ENCODE measurements around the gene TEX35. TPM values are rescaled to one million over a fixed set of nuclear protein-coding genes. Genes with fewer than 3 reads are reported as not detected.

TEX35 gene
- polyA plus RNA-seq, 1 donor (not counting 4 experiments of a cell fraction or from before 2014, with no cell fraction given): 0.18 TPM

DNA sequence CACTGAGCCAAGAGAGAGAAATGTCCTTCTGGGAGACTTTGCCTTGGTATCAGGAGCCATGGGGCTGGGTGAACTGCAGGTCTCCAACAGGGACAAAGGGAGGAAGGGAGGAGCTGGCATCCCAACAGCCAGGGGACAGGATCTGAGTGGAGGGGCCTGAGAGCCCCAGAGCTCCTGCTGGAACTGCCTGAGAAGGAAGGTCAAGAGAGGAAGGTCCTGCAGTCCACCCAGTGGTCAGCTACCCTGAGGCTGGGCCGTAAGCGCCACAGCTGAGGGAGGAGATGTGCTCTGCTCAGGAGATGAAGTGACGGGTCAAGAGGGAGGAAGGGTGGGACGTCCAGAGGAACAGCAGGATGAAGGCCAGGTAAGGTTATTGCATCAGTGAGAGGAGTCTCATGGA lies 8.6 kb upstream of the TEX35 start:
- TF ChIP-seq, protein P1, sequence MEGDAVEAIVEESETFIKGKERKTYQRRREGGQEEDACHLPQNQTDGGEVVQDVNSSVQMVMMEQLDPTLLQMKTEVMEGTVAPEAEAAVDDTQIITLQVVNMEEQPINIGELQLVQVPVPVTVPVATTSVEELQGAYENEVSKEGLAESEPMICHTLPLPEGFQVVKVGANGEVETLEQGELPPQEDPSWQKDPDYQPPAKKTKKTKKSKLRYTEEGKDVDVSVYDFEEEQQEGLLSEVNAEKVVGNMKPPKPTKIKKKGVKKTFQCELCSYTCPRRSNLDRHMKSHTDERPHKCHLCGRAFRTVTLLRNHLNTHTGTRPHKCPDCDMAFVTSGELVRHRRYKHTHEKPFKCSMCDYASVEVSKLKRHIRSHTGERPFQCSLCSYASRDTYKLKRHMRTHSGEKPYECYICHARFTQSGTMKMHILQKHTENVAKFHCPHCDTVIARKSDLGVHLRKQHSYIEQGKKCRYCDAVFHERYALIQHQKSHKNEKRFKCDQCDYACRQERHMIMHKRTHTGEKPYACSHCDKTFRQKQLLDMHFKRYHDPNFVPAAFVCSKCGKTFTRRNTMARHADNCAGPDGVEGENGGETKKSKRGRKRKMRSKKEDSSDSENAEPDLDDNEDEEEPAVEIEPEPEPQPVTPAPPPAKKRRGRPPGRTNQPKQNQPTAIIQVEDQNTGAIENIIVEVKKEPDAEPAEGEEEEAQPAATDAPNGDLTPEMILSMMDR (optimal IDR thresholded peaks at IDR 0.05 in 1 of 3, IDR thresholded peaks at IDR 0.05 in 1 of 3, conservative IDR thresholded peaks at IDR 0.05 in 1 of 3; ENCODE audit: extremely low read depth in 1 of 3, insufficient read depth in 2 of 3, low read length in 3 of 3): no peak
- no peak for TF ChIP-seq EZH2 (IDR thresholded peaks at IDR 0.05; ENCODE audit: low read length)
- H4K20me1 ChIP-seq (ENCODE audit: control insufficient read depth, extremely low read depth, insufficient read depth, low read length): no peaks in the 10 kb centered on the region
- peaks cover 3% of the 10 kb centered on the region for H3K9me1 ChIP-seq (ENCODE audit: control insufficient read depth, extremely low read depth, insufficient read depth, low read length)
- DNase-seq (ENCODE audit: low read depth, low spot score) (no peak), FAIRE-seq (no peak)
- H3K79me2 ChIP-seq (ENCODE audit: control insufficient read depth, insufficient read depth, low read length): no peaks in the 10 kb centered on the region
- H3K4me2 ChIP-seq (ENCODE audit: control insufficient read depth, extremely low read depth, insufficient read depth, low read depth, low read length): no peak overlapping the region
- no peak overlapping the region for H3K4me3 ChIP-seq (ENCODE audit: control insufficient read depth in 2 of 3, extremely low read depth in 1 of 3, insufficient read depth in 2 of 3, low read depth in 1 of 3, low read length in 3 of 3)
- no peaks in the 10 kb centered on the region for H3K9me3 ChIP-seq (ENCODE audit: control insufficient read depth, low read depth, low read length)
- no peak overlapping the region for H3K27ac ChIP-seq (ENCODE audit: control insufficient read depth, insufficient read depth, low read length)
- dilution Hi-C loops (cut with MboI; ENCODE audit: extremely low pct_ligation_motif_present, low sequenced_read_pairs): no loop called here
- H3K4me1 ChIP-seq (ENCODE audit: control insufficient read depth, extremely low read depth, insufficient read depth, low read length): peaks cover 13% of the 10 kb centered on the region
- no peak overlapping the region for H3K9ac ChIP-seq (ENCODE audit: control insufficient read depth, extremely low read depth, insufficient read depth, low read length)
- no peak overlapping the region for H2AFZ ChIP-seq (ENCODE audit: control insufficient read depth, low read length)
- no peaks in the 10 kb centered on the region for H3K36me3 ChIP-seq (ENCODE audit: control insufficient read depth in 2 of 2, extremely low read depth in 1 of 2, insufficient read depth in 2 of 2, low read length in 2 of 2)
- H3K27me3 ChIP-seq (ENCODE audit: control insufficient read depth, extremely low read depth, insufficient read depth, low read length): no peaks in the 10 kb centered on the region

DNA sequence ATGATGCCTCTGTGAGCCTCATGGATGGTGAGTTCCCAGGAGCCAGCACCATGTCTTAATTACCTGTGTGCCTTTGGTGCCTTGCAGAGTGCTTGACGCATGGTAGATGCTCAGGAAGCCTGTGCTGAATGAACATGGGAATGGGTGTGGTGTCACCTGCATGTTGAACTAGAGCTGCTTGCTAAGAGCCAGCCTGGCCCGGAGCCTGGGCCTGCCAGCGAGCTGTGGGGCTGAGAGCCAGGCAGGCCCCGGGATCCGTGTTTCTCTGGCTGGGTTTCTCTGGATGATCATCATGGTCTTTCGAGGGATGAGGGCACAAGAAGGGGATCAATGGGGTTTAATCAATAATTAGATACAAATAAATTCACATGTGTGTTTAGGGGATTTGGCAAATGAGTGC lies 6.7 kb upstream of the TEX35 start:
- no peak for FAIRE-seq
- no peaks in the 10 kb centered on the region for H3K79me2 ChIP-seq (ENCODE audit: control insufficient read depth, insufficient read depth, low read length)
- no peak for TF ChIP-seq EZH2 (IDR thresholded peaks at IDR 0.05; ENCODE audit: low read length)
- TF ChIP-seq, protein P1 (optimal IDR thresholded peaks at IDR 0.05 in 1 of 3, IDR thresholded peaks at IDR 0.05 in 1 of 3, conservative IDR thresholded peaks at IDR 0.05 in 1 of 3; ENCODE audit: extremely low read depth in 1 of 3, insufficient read depth in 2 of 3, low read length in 3 of 3): no peak
- no peak overlapping the region for H2AFZ ChIP-seq (ENCODE audit: control insufficient read depth, low read length)
- H3K9ac ChIP-seq (ENCODE audit: control insufficient read depth, extremely low read depth, insufficient read depth, low read length): no peak overlapping the region
- no peak for DNase-seq (ENCODE audit: low read depth, low spot score)
- no peaks in the 10 kb centered on the region for H4K20me1 ChIP-seq (ENCODE audit: control insufficient read depth, extremely low read depth, insufficient read depth, low read length)
- H3K27ac ChIP-seq (ENCODE audit: control insufficient read depth, insufficient read depth, low read length): no peak overlapping the region
- dilution Hi-C loops (cut with MboI; ENCODE audit: extremely low pct_ligation_motif_present, low sequenced_read_pairs): no loop called here
- H3K36me3 ChIP-seq (ENCODE audit: control insufficient read depth in 2 of 2, extremely low read depth in 1 of 2, insufficient read depth in 2 of 2, low read length in 2 of 2): no peaks in the 10 kb centered on the region
- H3K9me1 ChIP-seq (ENCODE audit: control insufficient read depth, extremely low read depth, insufficient read depth, low read length): peaks cover 3% of the 10 kb centered on the region
- no peak overlapping the region for H3K4me2 ChIP-seq (ENCODE audit: control insufficient read depth, extremely low read depth, insufficient read depth, low read depth, low read length)
- H3K4me3 ChIP-seq (ENCODE audit: control insufficient read depth in 2 of 3, extremely low read depth in 1 of 3, insufficient read depth in 2 of 3, low read depth in 1 of 3, low read length in 3 of 3): no peak overlapping the region
- H3K9me3 ChIP-seq (ENCODE audit: control insufficient read depth, low read depth, low read length): no peaks in the 10 kb centered on the region
- no peaks in the 10 kb centered on the region for H3K27me3 ChIP-seq (ENCODE audit: control insufficient read depth, extremely low read depth, insufficient read depth, low read length)
- H3K4me1 ChIP-seq (ENCODE audit: control insufficient read depth, extremely low read depth, insufficient read depth, low read length): peaks cover 11% of the 10 kb centered on the region
